ENCODE results near the gene IMPDH1.

DNA sequence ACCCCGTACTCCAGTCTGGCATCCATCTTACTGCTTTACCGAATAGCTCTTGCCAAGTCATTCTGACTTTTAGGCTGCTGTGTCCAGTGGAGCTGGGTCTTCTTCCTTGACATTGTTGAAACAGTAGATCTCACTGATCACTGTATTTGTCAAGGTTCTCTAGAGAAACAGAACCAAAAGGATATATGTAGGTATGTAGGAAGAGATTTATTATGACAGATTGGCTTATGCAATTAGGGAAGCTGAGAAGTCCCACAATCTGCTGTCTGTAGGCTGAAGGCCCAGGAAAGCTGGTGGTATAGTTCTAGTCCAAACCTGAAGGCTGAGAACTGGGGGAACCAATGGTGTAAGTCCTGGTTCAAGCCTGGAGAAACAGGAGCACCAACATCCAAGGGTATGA is 36.2 kb downstream of the IMPDH1 start:
- TF ChIP-seq, protein P1, sequence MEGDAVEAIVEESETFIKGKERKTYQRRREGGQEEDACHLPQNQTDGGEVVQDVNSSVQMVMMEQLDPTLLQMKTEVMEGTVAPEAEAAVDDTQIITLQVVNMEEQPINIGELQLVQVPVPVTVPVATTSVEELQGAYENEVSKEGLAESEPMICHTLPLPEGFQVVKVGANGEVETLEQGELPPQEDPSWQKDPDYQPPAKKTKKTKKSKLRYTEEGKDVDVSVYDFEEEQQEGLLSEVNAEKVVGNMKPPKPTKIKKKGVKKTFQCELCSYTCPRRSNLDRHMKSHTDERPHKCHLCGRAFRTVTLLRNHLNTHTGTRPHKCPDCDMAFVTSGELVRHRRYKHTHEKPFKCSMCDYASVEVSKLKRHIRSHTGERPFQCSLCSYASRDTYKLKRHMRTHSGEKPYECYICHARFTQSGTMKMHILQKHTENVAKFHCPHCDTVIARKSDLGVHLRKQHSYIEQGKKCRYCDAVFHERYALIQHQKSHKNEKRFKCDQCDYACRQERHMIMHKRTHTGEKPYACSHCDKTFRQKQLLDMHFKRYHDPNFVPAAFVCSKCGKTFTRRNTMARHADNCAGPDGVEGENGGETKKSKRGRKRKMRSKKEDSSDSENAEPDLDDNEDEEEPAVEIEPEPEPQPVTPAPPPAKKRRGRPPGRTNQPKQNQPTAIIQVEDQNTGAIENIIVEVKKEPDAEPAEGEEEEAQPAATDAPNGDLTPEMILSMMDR (IDR thresholded peaks at IDR 0.05; ENCODE audit: low read length): no peak
- no peak for TF ChIP-seq EZH2 (optimal IDR thresholded peaks at IDR 0.05; ENCODE audit: low read depth, low read length)
